Liver (tissue), 9 donors: Measurements from ENCODE around the gene NT5C2. TPM values are rescaled to one million over a fixed set of nuclear protein-coding genes. Genes with fewer than 3 reads are reported as not detected.

Source experiments
- DNase-seq: peaks from one replicate; pipeline ENCODE4 v3.0.0-alpha.2; 2017; ENCODE audit warnings: low spot score
- H3K27ac ChIP-seq, 2 donors: one replicate each; pipeline ENCODE4 v1.7.0; 2013; ENCODE audit warnings: inconsistent platforms in 2 of 2, low read length in 2 of 2, control low read depth in 1 of 2, low read depth in 1 of 2, mild to moderate bottlenecking in 1 of 2
- H3K27me3 ChIP-seq, 4 donors: one replicate each; pipeline versions ENCODE4 v1.6.1 to v1.7.0; 2013; ENCODE audit warnings: low read length in 3 of 4, inconsistent platforms in 1 of 4, mild to moderate bottlenecking in 1 of 4, moderate library complexity in 1 of 4; ENCODE audit not compliant: control insufficient read depth in 4 of 4, insufficient read depth in 4 of 4
- H3K36me3 ChIP-seq, 4 donors: one replicate each; pipeline versions ENCODE4 v1.6.1 to v1.7.0; 2013; ENCODE audit warnings: low read length in 3 of 4, mild to moderate bottlenecking in 3 of 4, low read depth in 1 of 4, moderate library complexity in 1 of 4; ENCODE audit not compliant: control insufficient read depth in 4 of 4, insufficient read depth in 3 of 4
- H3K4me1 ChIP-seq, 4 donors: one replicate each; pipeline versions ENCODE4 v1.6.1 to v1.7.0; 2013; ENCODE audit warnings: low read length in 3 of 4, mild to moderate bottlenecking in 3 of 4, moderate library complexity in 1 of 4; ENCODE audit not compliant: control insufficient read depth in 4 of 4, insufficient read depth in 4 of 4
- H3K4me3 ChIP-seq, 3 donors: one replicate each; pipeline versions ENCODE4 v1.6.1 to v1.7.0; 2013; ENCODE audit warnings: low read length in 3 of 3, control low read depth in 1 of 3, low read depth in 1 of 3, mild to moderate bottlenecking in 1 of 3
- H3K9ac ChIP-seq, 2 donors: one replicate each; pipeline ENCODE4 v1.7.0; 2013; ENCODE audit warnings: low read length in 2 of 2, mild to moderate bottlenecking in 2 of 2, moderate library complexity in 2 of 2, control low read depth in 1 of 2, low read depth in 1 of 2
- H3K9me3 ChIP-seq, 4 donors: one replicate each; pipeline versions ENCODE4 v1.6.1 to v1.7.0; 2013; ENCODE audit warnings: low read length in 3 of 4; ENCODE audit not compliant: control insufficient read depth in 4 of 4
- EGR1 ChIP-seq, 2 donors: IDR thresholded peaks; 2 replicates each; pipeline ENCODE4 v1.6.1; 2016 to 2018; ENCODE audit warnings: antibody characterized with exemption in 2 of 2, low read depth in 2 of 2
- FOXA2 ChIP-seq: IDR thresholded peaks from 2 replicates; pipeline ENCODE4 v1.6.1; 2016; ENCODE audit warnings: antibody characterized with exemption
- GABPA ChIP-seq, 2 donors: IDR thresholded peaks in 1 of 2; conservative IDR thresholded peaks in 1 of 2; 2 replicates each; pipeline ENCODE4 v1.6.1; 2016; ENCODE audit warnings: antibody characterized with exemption in 2 of 2, mild to moderate bottlenecking in 1 of 2, moderate library complexity in 1 of 2
- HNF4A ChIP-seq, 2 donors: conservative IDR thresholded peaks; 2 replicates each; pipeline ENCODE4 v1.6.1; 2016; ENCODE audit warnings: antibody characterized with exemption in 2 of 2, mild to moderate bottlenecking in 2 of 2
- HNF4G ChIP-seq: IDR thresholded peaks from 2 replicates; pipeline ENCODE4 v1.6.1; 2016; ENCODE audit warnings: antibody characterized with exemption
- JUND ChIP-seq, 2 donors: IDR thresholded peaks; 2 replicates each; pipeline ENCODE4 v1.6.1; 2016; ENCODE audit warnings: antibody characterized with exemption in 2 of 2
- NR2F2 ChIP-seq: IDR thresholded peaks from 2 replicates; pipeline ENCODE4 v1.6.1; 2016; ENCODE audit warnings: antibody characterized with exemption
- RAD21 ChIP-seq, 2 donors: IDR thresholded peaks; 2 replicates each; pipeline ENCODE4 v1.6.1; 2016; ENCODE audit warnings: antibody characterized with exemption in 2 of 2, mild to moderate bottlenecking in 2 of 2
- RXRA ChIP-seq, 2 donors: IDR thresholded peaks; 2 replicates each; pipeline ENCODE4 v1.6.1; 2017 to 2018; ENCODE audit warnings: antibody characterized with exemption in 2 of 2, mild to moderate bottlenecking in 1 of 2
- SP1 ChIP-seq: IDR thresholded peaks from 2 replicates; pipeline ENCODE4 v1.6.1; 2018; ENCODE audit warnings: antibody characterized with exemption, mild to moderate bottlenecking
- YY1 ChIP-seq: IDR thresholded peaks from 2 replicates; pipeline ENCODE4 v1.6.1; 2016; ENCODE audit warnings: antibody characterized with exemption, mild to moderate bottlenecking
- WGBS: extraction: QIAGEN DNeasy Blood & Tissue Kit; methylation state at CpG from one replicate; pipeline ENCODE4 v1.1.7; 2013; 5-methylcytosine and 5-hydroxymethylcytosine counted together
- polyA plus RNA-seq, 2 donors: library from polyadenylated mRNA; stranded (reverse) in 1 of 2; unstranded in 1 of 2; fragments of 200-250 nt in 1 of 2; fragments of >200 nt in 1 of 2; fragmentation: Nextera tagmentation in 1 of 2; extraction: Ambion mirVana in 1 of 2; gene quantifications; one replicate each; pipeline versions ENCODE4 v1.2.1 to v1.2.3, GENCODE V29; 2013 to 2015
- total RNA-seq, 2 donors: library from RNA; depleted of rRNA; stranded (reverse); fragments of >200 nt; gene quantifications; one replicate each; pipeline ENCODE4 v1.2.3, GENCODE V29; 2014
- TF ChIP-seq, protein P1 (sequence below): IDR thresholded peaks from 2 replicates; pipeline ENCODE4 v1.6.1; 2016; ENCODE audit warnings: antibody characterized with exemption
- TF ChIP-seq, protein P2 (sequence below): IDR thresholded peaks from 2 replicates; pipeline ENCODE4 v1.6.1; 2016; ENCODE audit warnings: antibody characterized with exemption
- TF ChIP-seq, protein P3 (sequence below): IDR thresholded peaks from 2 replicates; pipeline ENCODE4 v1.6.1; 2016; ENCODE audit warnings: antibody characterized with exemption, mild to moderate bottlenecking
- donor health status: healthy.
- donor health status: healthy.
- donor health status: healthy.
- donor health status: healthy.
- donor health status: healthy.

The NT5C2 gene
- total and polyA plus RNA-seq, 4 donors, result 14.4 to 65.3 (median 33.0) TPM

DNA sequence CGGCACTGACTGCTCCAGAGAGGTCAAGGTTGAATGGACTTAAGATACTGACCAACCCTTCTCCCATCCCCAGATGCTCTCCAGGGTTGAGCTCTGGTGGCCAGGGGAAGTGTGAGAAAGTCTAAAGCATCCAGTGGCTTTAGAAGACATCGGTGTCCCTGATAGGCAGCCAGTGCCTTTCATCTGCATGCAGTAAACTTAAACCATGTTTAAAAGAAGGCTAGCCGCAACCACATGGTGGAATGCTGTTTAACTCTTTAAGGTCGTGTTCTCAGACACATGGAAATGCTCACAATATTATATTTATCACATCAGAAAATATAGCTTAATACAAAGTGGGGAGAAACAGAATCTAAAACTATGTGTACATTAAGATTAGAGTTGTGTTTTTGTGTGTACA lies 138.0 kb downstream of the NT5C2 start:
- WGBS, result 78% methylated on average over 4 of the region's 4 CpGs
- Histone ChIP-seq H3K9me3 (no peaks in the 10 kb centered on the region), H3K9ac (no peak overlapping the region), H3K27me3 (no peaks in the 10 kb centered on the region), H3K4me1 (peaks cover 0 to 12% (median 9%) of the 10 kb centered on the region in 4 donors), H3K36me3 (peaks cover 0 to 4% (median 0%) of the 10 kb centered on the region in 4 donors), H3K27ac (no peak overlapping the region), H3K4me3 (no peak overlapping the region)
- DNase-seq, result no peak
- TF ChIP-seq RXRA (IDR thresholded peaks at IDR 0.05), result peak in 1 of 2 donors; percentile 35
- TF ChIP-seq, protein P1, sequence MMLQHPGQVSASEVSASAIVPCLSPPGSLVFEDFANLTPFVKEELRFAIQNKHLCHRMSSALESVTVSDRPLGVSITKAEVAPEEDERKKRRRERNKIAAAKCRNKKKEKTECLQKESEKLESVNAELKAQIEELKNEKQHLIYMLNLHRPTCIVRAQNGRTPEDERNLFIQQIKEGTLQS, result no peak

DNA sequence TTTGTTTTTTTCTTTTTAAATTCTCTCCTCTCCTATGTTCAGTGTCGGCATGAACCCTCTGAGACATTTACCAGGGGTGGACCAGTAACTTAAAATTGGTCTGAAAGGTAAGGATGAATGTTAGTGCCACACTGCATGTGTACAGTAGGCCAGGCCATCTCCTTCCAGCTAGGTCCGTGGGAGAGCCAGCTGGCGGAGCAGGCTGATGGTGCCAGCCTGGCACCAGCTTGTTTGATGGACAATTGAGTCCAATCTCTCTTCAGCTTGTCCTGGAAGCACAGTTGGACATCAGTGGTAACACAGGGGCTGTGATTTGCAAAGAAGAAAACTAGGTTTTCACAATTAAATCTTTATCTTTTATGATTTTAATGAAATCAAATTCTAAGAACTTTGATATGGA lies 138.5 kb downstream of the NT5C2 start:
- H3K9me3 ChIP-seq, result no peaks in the 10 kb centered on the region
- no peak for TF ChIP-seq NR2F2
- TF ChIP-seq RAD21 (IDR thresholded peaks at IDR 0.05), result no peak
- no peak for TF ChIP-seq HNF4G
- TF ChIP-seq, protein P2, sequence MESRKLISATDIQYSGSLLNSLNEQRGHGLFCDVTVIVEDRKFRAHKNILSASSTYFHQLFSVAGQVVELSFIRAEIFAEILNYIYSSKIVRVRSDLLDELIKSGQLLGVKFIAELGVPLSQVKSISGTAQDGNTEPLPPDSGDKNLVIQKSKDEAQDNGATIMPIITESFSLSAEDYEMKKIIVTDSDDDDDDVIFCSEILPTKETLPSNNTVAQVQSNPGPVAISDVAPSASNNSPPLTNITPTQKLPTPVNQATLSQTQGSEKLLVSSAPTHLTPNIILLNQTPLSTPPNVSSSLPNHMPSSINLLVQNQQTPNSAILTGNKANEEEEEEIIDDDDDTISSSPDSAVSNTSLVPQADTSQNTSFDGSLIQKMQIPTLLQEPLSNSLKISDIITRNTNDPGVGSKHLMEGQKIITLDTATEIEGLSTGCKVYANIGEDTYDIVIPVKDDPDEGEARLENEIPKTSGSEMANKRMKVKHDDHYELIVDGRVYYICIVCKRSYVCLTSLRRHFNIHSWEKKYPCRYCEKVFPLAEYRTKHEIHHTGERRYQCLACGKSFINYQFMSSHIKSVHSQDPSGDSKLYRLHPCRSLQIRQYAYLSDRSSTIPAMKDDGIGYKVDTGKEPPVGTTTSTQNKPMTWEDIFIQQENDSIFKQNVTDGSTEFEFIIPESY, result no peak
- TF ChIP-seq EGR1 (IDR thresholded peaks at IDR 0.05; ENCODE audit: low read depth in 2 of 2), result no peak
- TF ChIP-seq, protein P1, result no peak
- TF ChIP-seq JUND (IDR thresholded peaks at IDR 0.05), result no peak
- TF ChIP-seq RXRA (IDR thresholded peaks at IDR 0.05), result no peak
- TF ChIP-seq, protein P3, sequence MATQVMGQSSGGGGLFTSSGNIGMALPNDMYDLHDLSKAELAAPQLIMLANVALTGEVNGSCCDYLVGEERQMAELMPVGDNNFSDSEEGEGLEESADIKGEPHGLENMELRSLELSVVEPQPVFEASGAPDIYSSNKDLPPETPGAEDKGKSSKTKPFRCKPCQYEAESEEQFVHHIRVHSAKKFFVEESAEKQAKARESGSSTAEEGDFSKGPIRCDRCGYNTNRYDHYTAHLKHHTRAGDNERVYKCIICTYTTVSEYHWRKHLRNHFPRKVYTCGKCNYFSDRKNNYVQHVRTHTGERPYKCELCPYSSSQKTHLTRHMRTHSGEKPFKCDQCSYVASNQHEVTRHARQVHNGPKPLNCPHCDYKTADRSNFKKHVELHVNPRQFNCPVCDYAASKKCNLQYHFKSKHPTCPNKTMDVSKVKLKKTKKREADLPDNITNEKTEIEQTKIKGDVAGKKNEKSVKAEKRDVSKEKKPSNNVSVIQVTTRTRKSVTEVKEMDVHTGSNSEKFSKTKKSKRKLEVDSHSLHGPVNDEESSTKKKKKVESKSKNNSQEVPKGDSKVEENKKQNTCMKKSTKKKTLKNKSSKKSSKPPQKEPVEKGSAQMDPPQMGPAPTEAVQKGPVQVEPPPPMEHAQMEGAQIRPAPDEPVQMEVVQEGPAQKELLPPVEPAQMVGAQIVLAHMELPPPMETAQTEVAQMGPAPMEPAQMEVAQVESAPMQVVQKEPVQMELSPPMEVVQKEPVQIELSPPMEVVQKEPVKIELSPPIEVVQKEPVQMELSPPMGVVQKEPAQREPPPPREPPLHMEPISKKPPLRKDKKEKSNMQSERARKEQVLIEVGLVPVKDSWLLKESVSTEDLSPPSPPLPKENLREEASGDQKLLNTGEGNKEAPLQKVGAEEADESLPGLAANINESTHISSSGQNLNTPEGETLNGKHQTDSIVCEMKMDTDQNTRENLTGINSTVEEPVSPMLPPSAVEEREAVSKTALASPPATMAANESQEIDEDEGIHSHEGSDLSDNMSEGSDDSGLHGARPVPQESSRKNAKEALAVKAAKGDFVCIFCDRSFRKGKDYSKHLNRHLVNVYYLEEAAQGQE, result no peak
- TF ChIP-seq YY1, result no peak
- no peak for TF ChIP-seq FOXA2
- no peak for TF ChIP-seq GABPA (IDR thresholded peaks at IDR 0.05 in 1 of 2, conservative IDR thresholded peaks at IDR 0.05 in 1 of 2)
- TF ChIP-seq HNF4A (conservative IDR thresholded peaks at IDR 0.05), result no peak
- no peak for TF ChIP-seq SP1
- H3K9ac ChIP-seq, result no peak overlapping the region
- H3K27me3 ChIP-seq, result no peaks in the 10 kb centered on the region
- H3K4me1 ChIP-seq, result peaks cover 0 to 12% (median 9%) of the 10 kb centered on the region in 4 donors
- no peak for DNase-seq
- peaks cover 0 to 4% (median 0%) of the 10 kb centered on the region in 4 donors for H3K36me3 ChIP-seq
- no peak overlapping the region for H3K4me3 ChIP-seq
- H3K27ac ChIP-seq, result peak overlapping the region in 1 of 2 donors; percentile 52
- WGBS, result 78% methylated on average over 3 of the region's 3 CpGs
